ENCODE data around the gene NUDT16L1. TPM values are rescaled to one million over a fixed set of nuclear protein-coding genes. Genes with fewer than 3 reads are reported as not detected.

Gene NUDT16L1
- total RNA-seq, 1 experiment from 2014 or later = 33.8 TPM

DNA sequence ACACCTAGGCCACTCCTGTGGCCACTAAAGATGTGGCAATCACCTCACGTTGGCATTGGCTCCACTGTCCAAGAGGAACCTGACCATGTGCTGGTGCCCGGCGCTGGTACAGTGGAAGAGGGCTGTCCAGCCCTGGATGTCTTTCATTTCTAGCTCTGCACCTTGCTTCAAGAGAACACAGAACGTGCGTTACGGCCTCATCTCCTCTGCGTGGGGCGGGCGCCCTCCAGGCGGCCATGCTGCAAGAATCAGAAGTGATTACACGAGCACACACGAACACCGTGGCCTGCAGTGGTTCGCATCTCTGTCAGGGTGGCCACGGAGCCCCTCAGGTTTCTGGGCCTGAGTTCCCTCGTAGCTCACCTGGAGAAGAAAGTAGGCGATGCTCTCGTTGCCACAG lies 33.3 kb downstream of the NUDT16L1 start:
- TF ChIP-seq, protein P1, sequence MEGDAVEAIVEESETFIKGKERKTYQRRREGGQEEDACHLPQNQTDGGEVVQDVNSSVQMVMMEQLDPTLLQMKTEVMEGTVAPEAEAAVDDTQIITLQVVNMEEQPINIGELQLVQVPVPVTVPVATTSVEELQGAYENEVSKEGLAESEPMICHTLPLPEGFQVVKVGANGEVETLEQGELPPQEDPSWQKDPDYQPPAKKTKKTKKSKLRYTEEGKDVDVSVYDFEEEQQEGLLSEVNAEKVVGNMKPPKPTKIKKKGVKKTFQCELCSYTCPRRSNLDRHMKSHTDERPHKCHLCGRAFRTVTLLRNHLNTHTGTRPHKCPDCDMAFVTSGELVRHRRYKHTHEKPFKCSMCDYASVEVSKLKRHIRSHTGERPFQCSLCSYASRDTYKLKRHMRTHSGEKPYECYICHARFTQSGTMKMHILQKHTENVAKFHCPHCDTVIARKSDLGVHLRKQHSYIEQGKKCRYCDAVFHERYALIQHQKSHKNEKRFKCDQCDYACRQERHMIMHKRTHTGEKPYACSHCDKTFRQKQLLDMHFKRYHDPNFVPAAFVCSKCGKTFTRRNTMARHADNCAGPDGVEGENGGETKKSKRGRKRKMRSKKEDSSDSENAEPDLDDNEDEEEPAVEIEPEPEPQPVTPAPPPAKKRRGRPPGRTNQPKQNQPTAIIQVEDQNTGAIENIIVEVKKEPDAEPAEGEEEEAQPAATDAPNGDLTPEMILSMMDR (conservative IDR thresholded peaks at IDR 0.05; ENCODE audit: low read depth, low read length) = no peak
- no peak for TF ChIP-seq EZH2 (IDR thresholded peaks at IDR 0.05; ENCODE audit: borderline replicate concordance, low read depth, low read length, poor library complexity, severe bottlenecking)
- Histone ChIP-seq H3K27ac (ENCODE audit: low read depth, low read length, poor library complexity, severe bottlenecking) (no peak overlapping the region), H3K36me3 (ENCODE audit: insufficient read depth, low read length, poor library complexity, severe bottlenecking) (peaks cover 17% of the 10 kb centered on the region), H3K4me1 (ENCODE audit: insufficient read depth, low read length, poor library complexity, severe bottlenecking) (no peaks in the 10 kb centered on the region), H3K27me3 (replicated peaks; ENCODE audit: insufficient read depth, low read depth, low read length, poor library complexity) (no peaks in the 10 kb centered on the region), H3K4me3 (ENCODE audit: low read depth, low read length, poor library complexity, severe bottlenecking) (no peak overlapping the region), H3K9me3 (ENCODE audit: low read depth, low read length, poor library complexity, severe bottlenecking) (no peaks in the 10 kb centered on the region)
- POLR2A ChIA-PET (ENCODE audit: low non-redundant PET) = no interaction called here
- no TSS peak for BruUV-seq (replicated peaks)
- intact Hi-C loops (cut with micrococcal nuclease; ENCODE audit: unreplicated experiment) = no loop called here
- CTCF ChIA-PET = no interaction called here
- no peak for DNase-seq (ENCODE audit: low spot score)

DNA sequence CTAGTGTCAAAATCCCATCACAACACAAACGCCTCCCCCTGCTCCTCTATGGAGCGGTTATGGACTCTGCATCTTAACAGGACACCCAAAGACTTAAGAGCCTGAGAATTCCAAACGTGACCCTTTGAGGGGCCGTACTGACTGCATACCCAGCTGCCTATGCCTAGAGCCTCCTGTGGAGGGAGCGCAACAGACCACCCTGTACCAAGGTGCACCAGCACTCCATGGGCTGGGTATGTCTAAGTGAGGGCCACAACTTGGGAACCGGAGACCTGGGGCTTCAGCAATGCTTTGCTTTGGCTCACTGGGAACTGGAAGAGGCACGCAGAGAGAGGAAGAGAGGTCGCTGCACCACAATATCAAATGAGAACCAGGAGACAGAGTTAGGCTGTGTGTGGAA lies 35.3 kb downstream of the NUDT16L1 start:
- Histone ChIP-seq H3K4me1 (ENCODE audit: insufficient read depth, low read length, poor library complexity, severe bottlenecking) (no peaks in the 10 kb centered on the region), H3K4me3 (ENCODE audit: low read depth, low read length, poor library complexity, severe bottlenecking) (no peak overlapping the region), H3K9me3 (ENCODE audit: low read depth, low read length, poor library complexity, severe bottlenecking) (no peaks in the 10 kb centered on the region), H3K27ac (ENCODE audit: low read depth, low read length, poor library complexity, severe bottlenecking) (no peak overlapping the region), H3K36me3 (ENCODE audit: insufficient read depth, low read length, poor library complexity, severe bottlenecking) (peaks cover 17% of the 10 kb centered on the region), H3K27me3 (replicated peaks; ENCODE audit: insufficient read depth, low read depth, low read length, poor library complexity) (no peaks in the 10 kb centered on the region)
- ChIA-PET CTCF (no interaction called here), POLR2A (ENCODE audit: low non-redundant PET) (no interaction called here)
- DNase-seq (ENCODE audit: low spot score) = no peak
- no TSS peak for BruUV-seq (replicated peaks)
- TF ChIP-seq, protein P1 (conservative IDR thresholded peaks at IDR 0.05; ENCODE audit: low read depth, low read length) = no peak
- TF ChIP-seq EZH2 (IDR thresholded peaks at IDR 0.05; ENCODE audit: borderline replicate concordance, low read depth, low read length, poor library complexity, severe bottlenecking) = no peak
- intact Hi-C loops (cut with micrococcal nuclease; ENCODE audit: unreplicated experiment) = no loop called here

DNA sequence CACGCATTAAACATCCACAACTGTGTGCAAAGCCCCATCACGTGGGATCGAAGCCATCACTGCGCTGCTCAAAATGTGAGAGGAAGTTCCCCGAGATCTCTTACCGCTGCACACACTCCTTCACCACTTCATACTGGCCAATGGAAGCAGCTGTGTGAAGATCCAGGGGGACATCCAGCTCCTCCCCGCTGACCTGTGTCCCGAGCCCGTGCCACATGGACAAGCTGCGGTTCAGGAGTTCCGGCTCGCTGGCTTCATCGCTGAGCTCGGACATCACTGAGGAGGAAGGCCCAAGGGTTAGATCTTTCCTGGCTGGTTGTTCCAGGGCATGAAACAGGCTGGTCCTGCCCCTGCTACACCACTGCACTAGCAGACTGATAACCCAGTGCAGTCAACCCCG lies 36.5 kb downstream of the NUDT16L1 start:
- no peak for DNase-seq (ENCODE audit: low spot score)
- H3K36me3 ChIP-seq (ENCODE audit: insufficient read depth, low read length, poor library complexity, severe bottlenecking) = peaks cover 14% of the 10 kb centered on the region
- H3K27me3 ChIP-seq (replicated peaks; ENCODE audit: insufficient read depth, low read depth, low read length, poor library complexity) = no peaks in the 10 kb centered on the region
- no peaks in the 10 kb centered on the region for H3K9me3 ChIP-seq (ENCODE audit: low read depth, low read length, poor library complexity, severe bottlenecking)
- CTCF ChIA-PET = no interaction called here
- TF ChIP-seq EZH2 (IDR thresholded peaks at IDR 0.05; ENCODE audit: borderline replicate concordance, low read depth, low read length, poor library complexity, severe bottlenecking) = no peak
- TF ChIP-seq, protein P1 (conservative IDR thresholded peaks at IDR 0.05; ENCODE audit: low read depth, low read length) = no peak
- no TSS peak for BruUV-seq (replicated peaks)
- H3K27ac ChIP-seq (ENCODE audit: low read depth, low read length, poor library complexity, severe bottlenecking) = no peak overlapping the region
- H3K4me3 ChIP-seq (ENCODE audit: low read depth, low read length, poor library complexity, severe bottlenecking) = no peak overlapping the region
- POLR2A ChIA-PET (ENCODE audit: low non-redundant PET) = no interaction called here
- intact Hi-C loops (cut with micrococcal nuclease; ENCODE audit: unreplicated experiment) = no loop called here
- H3K4me1 ChIP-seq (ENCODE audit: insufficient read depth, low read length, poor library complexity, severe bottlenecking) = no peaks in the 10 kb centered on the region
